T-helper 17 cell (primary cell): ENCODE measurements around the gene BTBD9. TPM values are rescaled to one million over a fixed set of nuclear protein-coding genes. Genes with fewer than 3 reads are reported as not detected.

Experiments
- ATAC-seq: fragments of 150-1000 bp; cut with Tn5 transposase; 2 replicates; pipeline ENCODE4 v1.10.0; 2021; ENCODE audit warnings: mild to moderate bottlenecking, moderate library complexity
- DNase-seq, 3 donors: peaks; one replicate each; pipeline versions ENCODE4 v3.0.0 to v3.0.0-alpha.2; 2020 to 2021
- H3K9me3 ChIP-seq: one replicate; pipeline ENCODE4 v1.7.0; 2013; ENCODE audit warnings: low read length, mild to moderate bottlenecking; ENCODE audit not compliant: control insufficient read depth, poor library complexity, severe bottlenecking
- H3K27ac Mint-ChIP-seq: one replicate; pipeline ENCODE4 v1.8.0; 2022; ENCODE audit warnings: mild to moderate bottlenecking, moderate library complexity, mixed read lengths
- H3K27me3 Mint-ChIP-seq: one replicate; pipeline ENCODE4 v1.8.0; 2022; ENCODE audit warnings: mixed read lengths
- H3K36me3 Mint-ChIP-seq: one replicate; pipeline ENCODE4 v1.8.0; 2022; ENCODE audit warnings: low read depth, mixed read lengths
- H3K4me1 Mint-ChIP-seq: one replicate; pipeline ENCODE4 v1.8.0; 2022; ENCODE audit warnings: mild to moderate bottlenecking, mixed read lengths
- H3K4me3 Mint-ChIP-seq: one replicate; pipeline ENCODE4 v1.8.0; 2022; ENCODE audit warnings: mild to moderate bottlenecking, moderate library complexity, mixed read lengths
- total RNA-seq, 4 donors: library from RNA in 2 of 4; stranded (reverse) in 2 of 4; gene quantifications; one replicate each; pipeline ENCODE4 v1.2.3 and lab custom pipeline; 2022 to 2026

The BTBD9 gene
- total RNA-seq (10 to 100 TPM; 61.3 to 63.5 TPM), total RNA-seq (lab: John Stamatoyannopoulos, UW) (63.6 to 68.3 reads per million in 2 donors)

DNA sequence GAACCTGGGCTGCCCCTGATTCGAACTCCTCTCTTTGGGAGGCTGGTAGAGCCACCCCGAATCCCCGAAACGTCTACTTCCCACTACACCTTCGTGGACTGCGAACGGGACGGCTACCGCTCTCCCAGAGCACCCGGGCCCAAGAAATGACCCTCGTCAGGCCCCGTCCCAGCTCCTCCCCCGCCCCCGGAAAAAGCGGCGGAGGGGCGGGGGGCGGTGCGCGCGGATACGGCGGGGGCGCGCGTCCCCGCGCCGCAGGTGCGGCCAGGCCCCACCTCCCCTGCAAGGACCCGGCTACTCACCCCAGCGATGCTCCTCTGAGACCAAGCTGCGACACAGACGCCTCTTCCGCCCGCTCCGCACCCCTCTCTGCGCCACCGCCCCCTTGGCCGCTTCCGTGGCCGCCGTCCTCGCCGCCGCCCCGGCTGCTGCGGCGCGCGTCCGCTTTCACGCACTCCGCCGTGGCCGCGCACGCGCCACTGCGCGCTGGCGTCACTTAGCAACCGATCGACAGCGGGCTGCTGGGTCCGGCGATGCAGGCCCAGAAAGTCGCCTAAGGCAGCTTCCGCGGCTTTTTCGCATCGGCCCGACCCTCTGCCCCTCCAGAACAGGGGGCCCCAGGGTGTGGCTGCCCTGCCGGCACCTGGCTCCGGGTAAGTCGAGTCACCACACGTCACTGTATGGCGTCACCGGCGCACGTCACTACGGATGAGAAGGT lies at the start of gene BTBD9:
BTBD9 (minus strand) TSS at position 432 of the 718 bp plus-strand sequence.
- peak; percentile 74 to 77 (median 75) for DNase-seq
- no peaks in the 10 kb centered on the region for H3K36me3 Mint-ChIP-seq
- H3K27me3 Mint-ChIP-seq, result no peaks in the 10 kb centered on the region
- peak; percentile 85 for ATAC-seq
- peak within 1 kb of the TSS; percentile 93 for H3K4me3 Mint-ChIP-seq
- no peaks in the 10 kb centered on the region for H3K9me3 ChIP-seq
- H3K27ac Mint-ChIP-seq, result peak within 1 kb of the TSS; percentile 95
- H3K4me1 Mint-ChIP-seq, result peaks cover 51% of the 10 kb centered on the region

DNA sequence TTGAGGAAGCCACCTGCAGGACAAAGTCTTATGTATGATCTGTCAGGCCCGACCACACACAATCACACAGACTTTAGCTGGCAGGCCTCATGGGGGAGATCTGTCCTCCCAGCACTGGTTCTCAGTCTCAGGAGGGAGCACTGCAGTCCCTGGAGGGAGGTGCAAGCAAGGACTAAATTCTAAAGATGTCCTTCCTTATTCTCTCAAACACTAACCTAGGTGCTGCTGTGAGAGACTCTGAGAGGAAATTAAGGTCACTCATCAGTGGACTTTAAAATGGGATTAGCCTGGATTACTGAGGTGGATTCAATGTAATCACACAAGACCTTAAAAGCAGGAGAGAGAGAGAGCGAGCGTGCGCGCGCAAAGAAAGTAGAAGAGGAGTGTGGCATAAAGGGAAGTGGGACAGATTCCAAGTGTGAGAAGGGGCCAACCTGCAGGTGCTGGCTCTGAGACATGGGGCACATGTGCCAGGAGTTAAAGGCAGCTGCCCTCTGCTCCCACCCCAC lies 48.9 kb upstream of the BTBD9 start:
- no peaks in the 10 kb centered on the region for H3K9me3 ChIP-seq
- Mint-ChIP-seq H3K27ac (no peak overlapping the region), H3K4me3 (no peak overlapping the region)

DNA sequence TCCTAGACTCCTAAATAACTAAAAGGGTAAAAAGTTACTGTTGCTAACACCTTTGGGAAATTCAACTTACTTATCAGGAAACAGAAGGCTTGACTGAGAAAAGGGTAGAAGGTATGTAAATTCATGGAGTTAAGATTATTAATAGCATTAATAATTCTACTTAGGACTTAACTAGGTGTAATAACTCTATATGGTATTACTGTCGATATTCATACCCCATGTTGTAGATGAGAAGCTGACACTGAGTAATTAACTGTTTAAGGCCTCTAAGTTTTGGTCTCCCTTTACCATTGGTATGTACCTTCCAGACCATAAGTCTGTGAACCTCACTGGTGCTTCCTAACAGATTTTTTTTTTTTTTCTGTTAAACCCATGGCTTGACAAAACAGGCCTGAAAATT lies 47.8 kb upstream of the BTBD9 start:
- no peak for ATAC-seq

More for the DNA sequence above, 48.9 kb upstream of the BTBD9 start:
- DNase-seq, result no peak
- Mint-ChIP-seq H3K36me3 (peaks cover 2% of the 10 kb centered on the region), H3K27me3 (no peaks in the 10 kb centered on the region), H3K4me1 (peaks cover 24% of the 10 kb centered on the region)
- no peak for ATAC-seq

DNA sequence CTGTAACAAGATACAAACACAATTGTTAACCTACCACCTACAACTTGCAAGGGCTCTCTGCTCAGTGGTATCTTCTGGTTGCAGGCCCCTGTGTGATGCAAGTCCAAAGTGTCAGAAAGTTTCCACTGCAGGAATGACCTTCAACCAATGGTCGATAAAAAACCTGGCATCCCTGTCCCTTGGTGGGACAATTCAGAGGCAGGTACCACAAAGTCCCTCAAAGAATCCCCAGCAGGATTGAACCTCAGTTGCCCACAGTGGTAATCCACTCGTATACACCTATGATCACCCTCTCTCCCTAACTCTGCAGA lies 47.3 kb upstream of the BTBD9 start:
- H3K27ac Mint-ChIP-seq, result no peak overlapping the region
- H3K27me3 Mint-ChIP-seq, result no peaks in the 10 kb centered on the region
- peaks cover 2% of the 10 kb centered on the region for H3K36me3 Mint-ChIP-seq
- H3K4me1 Mint-ChIP-seq, result peaks cover 18% of the 10 kb centered on the region
- no peak for ATAC-seq
- DNase-seq, result no peak
- no peaks in the 10 kb centered on the region for H3K9me3 ChIP-seq
- no peak overlapping the region for H3K4me3 Mint-ChIP-seq

More for the DNA sequence above, 47.8 kb upstream of the BTBD9 start:
- Mint-ChIP-seq H3K27ac (no peak overlapping the region), H3K4me3 (no peak overlapping the region), H3K4me1 (peaks cover 21% of the 10 kb centered on the region), H3K36me3 (peaks cover 2% of the 10 kb centered on the region), H3K27me3 (no peaks in the 10 kb centered on the region)
- DNase-seq, result no peak
- no peaks in the 10 kb centered on the region for H3K9me3 ChIP-seq

DNA sequence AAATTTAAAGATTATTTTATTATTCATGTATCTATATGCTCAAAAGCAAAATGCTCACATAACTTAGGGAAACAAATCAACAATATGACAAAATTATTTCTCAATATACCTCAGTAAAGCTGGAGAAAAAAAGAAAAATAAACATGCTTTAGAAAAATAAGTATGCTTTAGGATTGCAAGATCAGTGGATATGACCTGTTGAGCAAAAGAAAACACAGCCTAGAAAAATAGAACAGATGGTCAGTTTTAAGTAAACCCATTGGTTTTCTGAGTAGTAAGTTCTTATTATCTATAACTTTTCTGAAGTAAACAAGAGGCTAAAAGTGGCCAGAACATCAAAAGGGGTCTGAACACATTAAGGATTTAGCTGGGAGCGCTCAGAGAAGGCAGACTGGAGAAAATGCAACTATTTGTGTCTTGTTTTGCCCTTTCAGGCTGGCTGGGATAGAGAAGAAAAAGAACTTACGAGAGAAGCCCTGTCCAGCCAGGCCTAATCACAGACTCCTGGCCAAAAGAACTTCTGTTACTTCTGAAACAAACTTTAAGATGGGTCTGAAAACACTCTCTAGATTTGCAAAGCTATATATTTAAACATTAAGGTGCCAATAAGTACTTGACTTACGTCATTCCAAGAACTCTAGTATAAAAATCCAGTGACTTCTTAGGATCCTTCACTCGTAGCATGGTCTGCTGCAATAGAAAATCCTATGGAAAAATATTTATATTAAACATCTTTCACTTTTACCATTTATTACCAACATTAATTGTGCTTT lies 46.7 kb upstream of the BTBD9 start:
- Mint-ChIP-seq H3K27ac (no peak overlapping the region), H3K36me3 (peaks cover 4% of the 10 kb centered on the region), H3K27me3 (no peaks in the 10 kb centered on the region), H3K4me1 (peaks cover 18% of the 10 kb centered on the region), H3K4me3 (no peak overlapping the region)
- DNase-seq (no peak), ATAC-seq (no peak)
- H3K9me3 ChIP-seq, result no peaks in the 10 kb centered on the region

DNA sequence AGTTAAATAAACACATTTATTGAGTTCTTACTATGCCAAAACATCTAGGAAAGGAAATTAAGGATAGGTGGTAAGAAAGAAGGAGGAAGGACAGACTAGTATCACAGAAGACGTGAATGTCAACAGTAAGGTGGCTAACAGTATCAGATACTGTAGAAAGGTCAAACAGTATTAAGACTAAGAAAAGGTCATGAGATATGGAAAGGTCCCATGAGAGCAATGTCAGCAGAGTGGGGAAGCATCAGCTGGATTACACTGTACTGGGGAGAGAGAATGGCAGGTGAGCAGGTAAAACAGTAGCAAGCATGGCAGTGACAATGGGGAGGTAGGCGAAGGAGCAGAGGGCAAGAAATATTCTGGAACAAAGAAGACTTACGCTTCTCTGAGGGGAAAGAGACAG lies 45.2 kb upstream of the BTBD9 start:
- H3K27me3 Mint-ChIP-seq, result no peaks in the 10 kb centered on the region
- peaks cover 18% of the 10 kb centered on the region for H3K4me1 Mint-ChIP-seq
- no peaks in the 10 kb centered on the region for H3K9me3 ChIP-seq
- H3K4me3 Mint-ChIP-seq, result no peak overlapping the region
- H3K36me3 Mint-ChIP-seq, result peaks cover 4% of the 10 kb centered on the region
- H3K27ac Mint-ChIP-seq, result peak overlapping the region; percentile 70
- DNase-seq (no peak), ATAC-seq (no peak)

DNA sequence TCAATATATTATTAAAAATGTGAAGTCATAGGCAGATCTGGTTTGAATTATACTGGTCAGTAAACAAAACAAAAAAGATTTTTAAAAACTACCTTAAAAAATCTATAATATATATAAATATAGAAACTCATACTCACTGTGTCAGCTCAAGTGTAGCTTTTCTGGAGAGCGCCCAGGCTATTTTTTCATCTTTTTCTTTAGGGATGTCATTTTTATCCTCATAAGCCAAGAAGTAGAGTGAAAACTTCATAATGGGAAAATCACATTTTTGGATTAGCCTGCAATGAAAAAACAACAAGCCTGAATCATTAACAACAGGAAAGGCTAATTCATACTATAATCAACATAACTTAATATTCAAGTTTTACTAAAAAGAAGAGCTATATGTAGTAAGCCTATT lies 44.5 kb upstream of the BTBD9 start:
- H3K27ac Mint-ChIP-seq, result peak overlapping the region; percentile 70
- DNase-seq, result no peak
- H3K9me3 ChIP-seq, result no peaks in the 10 kb centered on the region
- ATAC-seq, result no peak
- peaks cover 4% of the 10 kb centered on the region for H3K36me3 Mint-ChIP-seq
- no peaks in the 10 kb centered on the region for H3K27me3 Mint-ChIP-seq
- H3K4me3 Mint-ChIP-seq, result no peak overlapping the region
- peaks cover 15% of the 10 kb centered on the region for H3K4me1 Mint-ChIP-seq

DNA sequence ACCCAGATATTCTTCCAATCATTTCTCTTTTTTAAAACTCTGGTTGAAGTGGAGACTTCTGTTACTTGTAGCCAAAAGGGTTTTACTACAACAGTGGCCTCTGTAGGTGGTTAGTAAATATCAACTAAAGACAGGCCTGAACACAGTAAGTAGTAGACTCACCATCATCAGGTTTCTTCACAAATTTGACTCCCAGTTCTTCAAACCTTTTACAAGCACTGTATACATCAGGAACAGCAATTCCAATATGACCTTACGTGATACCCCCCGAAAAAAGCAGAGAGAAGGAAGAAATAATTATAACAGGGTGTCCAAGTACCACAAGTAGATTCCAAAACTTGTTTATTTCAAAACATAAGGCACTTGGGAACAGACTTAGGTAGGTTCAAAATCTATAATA lies 42.1 kb upstream of the BTBD9 start:
- peaks cover 4% of the 10 kb centered on the region for H3K36me3 Mint-ChIP-seq
- no peak for DNase-seq
- no peaks in the 10 kb centered on the region for H3K27me3 Mint-ChIP-seq
- no peaks in the 10 kb centered on the region for H3K9me3 ChIP-seq
- H3K27ac Mint-ChIP-seq, result no peak overlapping the region
- H3K4me3 Mint-ChIP-seq, result no peak overlapping the region
- no peak for ATAC-seq
- H3K4me1 Mint-ChIP-seq, result peaks cover 11% of the 10 kb centered on the region

DNA sequence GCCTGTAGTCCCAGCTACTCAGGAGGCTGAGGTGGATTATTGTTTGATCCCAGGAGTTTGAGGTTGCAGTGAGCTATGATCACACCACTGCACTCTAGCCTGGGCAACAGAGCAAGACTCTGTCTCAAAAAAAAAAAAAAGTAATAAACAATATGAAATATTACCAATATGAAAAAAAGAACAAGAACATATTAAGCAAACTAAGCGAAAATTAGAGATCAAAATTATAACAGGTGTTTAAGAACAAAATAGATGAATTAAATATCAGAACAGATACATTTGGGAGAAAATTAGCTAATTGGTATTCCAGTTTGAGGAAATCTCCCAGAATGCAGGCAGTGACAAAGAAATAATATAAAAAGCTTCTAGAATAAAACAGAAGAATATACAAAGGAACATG lies 39.9 kb upstream of the BTBD9 start:
- Mint-ChIP-seq H3K27ac (no peak overlapping the region), H3K36me3 (peaks cover 4% of the 10 kb centered on the region), H3K4me1 (peaks cover 7% of the 10 kb centered on the region), H3K27me3 (no peaks in the 10 kb centered on the region), H3K4me3 (no peak overlapping the region)
- ATAC-seq (no peak), DNase-seq (no peak)
- no peaks in the 10 kb centered on the region for H3K9me3 ChIP-seq

DNA sequence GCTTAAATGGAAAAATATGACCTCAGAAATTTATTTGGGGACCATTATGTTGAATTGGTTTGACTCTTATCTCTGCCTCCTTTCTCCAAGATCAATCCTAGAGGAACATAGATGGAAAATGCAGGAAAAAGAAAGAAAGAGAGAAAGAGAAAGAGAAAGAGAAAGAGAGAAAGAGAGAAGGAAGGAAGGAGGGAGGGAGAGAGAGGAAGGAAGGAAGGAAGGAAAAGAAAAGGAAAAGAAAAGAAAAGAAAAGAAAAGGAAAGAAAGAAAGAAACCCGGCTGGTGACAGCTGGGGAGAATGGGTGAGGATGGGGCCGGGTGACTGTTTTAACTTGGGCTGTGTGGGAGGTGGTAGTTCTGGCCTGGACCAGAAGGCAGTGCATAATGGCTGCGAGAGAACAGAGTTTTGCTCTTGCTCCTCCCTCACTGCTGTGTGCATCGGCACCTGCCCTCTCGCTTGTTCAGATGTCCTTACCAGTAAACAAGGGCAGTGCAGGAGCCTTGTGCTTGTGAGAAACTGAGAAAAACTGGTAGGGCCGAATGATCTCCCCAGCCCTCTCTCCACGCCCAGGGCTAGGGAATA lies 38.5 kb upstream of the BTBD9 start:
- Mint-ChIP-seq H3K27ac (peak overlapping the region; percentile 19), H3K4me3 (no peak overlapping the region), H3K27me3 (no peaks in the 10 kb centered on the region), H3K4me1 (peaks cover 14% of the 10 kb centered on the region), H3K36me3 (peaks cover 4% of the 10 kb centered on the region)
- H3K9me3 ChIP-seq, result no peaks in the 10 kb centered on the region
- DNase-seq, result no peak
- ATAC-seq, result no peak

DNA sequence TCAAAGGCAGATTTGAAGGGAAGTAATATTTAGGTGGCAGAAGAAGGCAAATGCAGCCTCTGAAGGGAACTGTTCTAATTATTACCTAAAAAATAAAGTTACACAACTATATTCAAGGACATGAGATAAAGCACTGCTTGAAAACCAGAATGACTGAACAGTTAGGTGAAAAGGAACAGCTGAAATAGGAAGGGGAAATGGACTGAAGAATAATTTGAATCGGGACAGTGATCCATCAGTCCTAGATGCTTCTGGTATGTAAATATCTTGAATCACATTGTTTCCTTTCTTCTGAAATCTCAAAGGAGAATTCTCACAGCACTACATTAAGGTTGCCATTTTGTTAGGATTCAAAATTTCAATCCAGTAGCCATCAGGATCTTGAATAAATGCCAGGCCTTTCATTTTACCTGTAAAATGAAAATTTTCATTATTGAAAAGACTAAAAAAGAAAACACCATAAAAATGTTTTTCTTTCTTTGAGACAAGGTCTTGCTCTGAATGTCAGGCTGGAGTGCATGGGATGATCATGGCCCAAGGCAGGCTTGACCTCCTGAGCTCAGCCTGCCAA lies 37.3 kb upstream of the BTBD9 start:
- Mint-ChIP-seq H3K36me3 (peaks cover 4% of the 10 kb centered on the region), H3K27me3 (no peaks in the 10 kb centered on the region), H3K4me1 (peaks cover 16% of the 10 kb centered on the region), H3K4me3 (no peak overlapping the region), H3K27ac (peak overlapping the region; percentile 72)
- ATAC-seq (no peak), DNase-seq (no peak)
- H3K9me3 ChIP-seq, result no peaks in the 10 kb centered on the region

DNA sequence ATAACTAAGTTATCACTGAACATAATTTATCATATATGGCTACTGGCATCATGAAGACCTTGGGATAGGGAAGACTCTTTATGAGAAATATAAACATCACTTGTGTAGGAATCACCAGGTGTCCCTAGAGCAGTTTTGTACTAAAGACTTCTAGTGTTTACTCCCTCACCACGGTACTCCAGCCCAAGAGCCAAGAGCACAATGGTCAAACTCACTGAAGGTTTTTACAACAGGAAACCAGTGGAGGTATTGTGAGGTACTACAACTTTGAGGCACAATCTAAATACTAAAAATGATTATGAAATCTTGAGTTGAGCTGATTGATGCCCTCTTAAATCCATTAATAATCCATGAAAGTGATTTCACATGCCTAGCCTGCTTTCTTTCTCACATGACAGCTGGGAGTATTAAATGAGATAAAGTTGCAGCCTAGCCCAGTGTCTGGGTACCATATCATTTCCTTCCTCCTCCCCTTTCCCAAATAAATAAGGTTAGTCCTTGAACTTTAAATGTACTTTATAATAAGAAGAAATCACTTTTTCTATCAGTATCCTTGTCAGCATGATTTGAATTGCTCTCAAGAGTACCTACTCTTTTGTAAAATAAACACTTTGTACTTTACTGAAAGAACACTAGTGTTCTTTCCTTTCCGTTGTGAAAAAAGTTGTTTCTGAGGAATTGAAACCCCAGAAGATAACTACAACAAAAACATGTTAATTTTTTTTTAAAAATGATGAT lies 36.7 kb upstream of the BTBD9 start:
- H3K27ac Mint-ChIP-seq, result peak overlapping the region; percentile 72
- H3K4me3 Mint-ChIP-seq, result no peak overlapping the region
- H3K27me3 Mint-ChIP-seq, result no peaks in the 10 kb centered on the region
- DNase-seq (no peak), ATAC-seq (no peak)
- H3K4me1 Mint-ChIP-seq, result peaks cover 16% of the 10 kb centered on the region
- H3K9me3 ChIP-seq, result no peaks in the 10 kb centered on the region
- peaks cover 2% of the 10 kb centered on the region for H3K36me3 Mint-ChIP-seq
